Endodermal cell (in vitro differentiated cells): Measurements from ENCODE around the gene ZNF354B. TPM values are rescaled to one million over a fixed set of nuclear protein-coding genes. Genes with fewer than 3 reads are reported as not detected.
A peak's percentile ranks its signal among the peaks of the same experiment; 100 is the strongest.

ENCODE experiments used
- DNase-seq: peaks from one replicate; pipeline ENCODE4 v3.0.0-alpha.2; 2017
- H3K27ac ChIP-seq: 2 replicates; pipeline ENCODE4 v1.5.1; 2013; ENCODE audit warnings: mild to moderate bottlenecking, low read depth, low read length, moderate library complexity
- H3K27me3 ChIP-seq: 2 replicates; pipeline ENCODE4 v1.6.1; 2013; ENCODE audit warnings: mild to moderate bottlenecking, low read length, moderate library complexity; ENCODE audit not compliant: insufficient read depth, control insufficient read depth, poor library complexity, severe bottlenecking
- H3K36me3 ChIP-seq: 2 replicates; pipeline ENCODE4 v1.7.0; 2013; ENCODE audit warnings: mild to moderate bottlenecking, low read length, moderate library complexity; ENCODE audit not compliant: control insufficient read depth, insufficient read depth
- H3K4me1 ChIP-seq: one replicate; pipeline ENCODE4 v1.7.0; 2013; ENCODE audit warnings: low read length; ENCODE audit not compliant: control insufficient read depth, insufficient read depth
- H3K4me3 ChIP-seq: 2 replicates; pipeline ENCODE4 v1.5.1; 2013; ENCODE audit warnings: mild to moderate bottlenecking, low read length, moderate library complexity
- H3K9ac ChIP-seq: 2 replicates; pipeline ENCODE4 v1.6.1; 2013; ENCODE audit warnings: mild to moderate bottlenecking, low read length, moderate library complexity; ENCODE audit not compliant: poor library complexity, severe bottlenecking; ENCODE audit errors: extremely low read depth
- H3K9me3 ChIP-seq: 2 replicates; pipeline ENCODE4 v1.6.1; 2013; ENCODE audit warnings: mild to moderate bottlenecking, low read length, moderate library complexity; ENCODE audit not compliant: control insufficient read depth
- H3K27ac Mint-ChIP-seq: 2 replicates; pipeline ENCODE4 v1.8.0; 2020; ENCODE audit warnings: mixed read lengths
- H3K27me3 Mint-ChIP-seq: 2 replicates; pipeline ENCODE4 v1.8.0; 2021; ENCODE audit warnings: mild to moderate bottlenecking, mixed read lengths; ENCODE audit not compliant: insufficient read depth
- H3K36me3 Mint-ChIP-seq: 2 replicates; pipeline ENCODE4 v1.8.0; 2020; ENCODE audit warnings: low read depth, mixed read lengths
- H3K4me1 Mint-ChIP-seq: 2 replicates; pipeline ENCODE4 v1.8.0; 2020; ENCODE audit warnings: mixed read lengths
- H3K4me3 Mint-ChIP-seq: 2 replicates; pipeline ENCODE4 v1.8.0; 2020; ENCODE audit warnings: mild to moderate bottlenecking, moderate library complexity, mixed read lengths
- H3K9me3 Mint-ChIP-seq: 2 replicates; pipeline ENCODE4 v1.8.0; 2020; ENCODE audit warnings: mild to moderate bottlenecking, mixed read lengths
- WGBS, 2 experiments: methylation state at CpG; one replicate each; pipeline versions ENCODE4 v1.1.5 to v1.1.7; 2013; ENCODE audit warnings: missing lambda C conversion rate in 2 of 2, mixed read lengths in 1 of 2; ENCODE audit not compliant: insufficient coverage in 1 of 2, insufficient read length in 1 of 2; 5-methylcytosine and 5-hydroxymethylcytosine counted together
- long read RNA-seq, 4 experiments: library from polyadenylated mRNA in 2 of 4; library from RNA in 1 of 4; library from capped mRNA in 1 of 4; stranded (forward) in 3 of 4; unstranded in 1 of 4; transcript quantifications; one replicate each; pipeline ENCODE4 v2.0.0, GENCODE V29; 2020 to 2021; ENCODE audit warnings: inconsistent platforms in 1 of 4
- polyA plus RNA-seq, 2 experiments: library from polyadenylated mRNA; stranded (reverse); fragments of 50-300 nt; gene quantifications; one replicate each; pipeline ENCODE4 v1.2.3, GENCODE V29; 2013
- total RNA-seq, 2 donors: library from RNA; stranded (reverse); fragmentation: NEBNext Ultra II Directional in 1 of 2; extraction: Animal tissue kit (Norgen Biotek cat#: 25700) in 1 of 2; gene quantifications; 2 replicates in 1 of 2; 3 replicates in 1 of 2; pipeline ENCODE4 v1.2.1, GENCODE V29; 2021
- TF ChIP-seq, protein P1 (sequence below): fragments of 200-600 bp; sonication (generic); conservative IDR thresholded peaks from 2 replicates; pipeline ENCODE4 v1.5.0; 2021; ENCODE audit warnings: antibody characterized with exemption, mild to moderate bottlenecking

ZNF354B gene
- 10 to 100 TPM; 24.3 to 26.0 TPM for total RNA-seq
- polyA plus RNA-seq (2013, experiment 1 of 2) = 16.9 TPM
- 17.2 TPM for polyA plus RNA-seq (2013, experiment 2 of 2)
- long read RNA-seq, experiment 1, partial matches to known transcripts = 0 of 5 reads
- long read RNA-seq, experiment 1, other reads (novel, unspliced or antisense) = 2 of 5 reads
- long read RNA-seq, experiment 2, transcript ZNF354B-201 (5 exons, 2,802 nt) = major isoform, 8 of 30 reads
- long read RNA-seq, experiment 2, transcript ZNF354B-202 (4 exons, 763 nt) = major isoform, 8 of 30 reads
- long read RNA-seq, experiment 2, partial matches to known transcripts = 5 of 30 reads
- long read RNA-seq, experiment 2, other reads (novel, unspliced or antisense) = 8 of 30 reads
- long read RNA-seq, experiment 3, transcript ZNF354B-201 (5 exons, 2,802 nt) = major isoform, 10 of 17 reads
- long read RNA-seq, experiment 3, partial matches to known transcripts = 0 of 17 reads
- long read RNA-seq, experiment 3, other reads (novel, unspliced or antisense) = 7 of 17 reads
- long read RNA-seq, experiment 4, partial matches to known transcripts = 0 of 4 reads
- long read RNA-seq, experiment 4, other reads (novel, unspliced or antisense) = 4 of 4 reads

DNA sequence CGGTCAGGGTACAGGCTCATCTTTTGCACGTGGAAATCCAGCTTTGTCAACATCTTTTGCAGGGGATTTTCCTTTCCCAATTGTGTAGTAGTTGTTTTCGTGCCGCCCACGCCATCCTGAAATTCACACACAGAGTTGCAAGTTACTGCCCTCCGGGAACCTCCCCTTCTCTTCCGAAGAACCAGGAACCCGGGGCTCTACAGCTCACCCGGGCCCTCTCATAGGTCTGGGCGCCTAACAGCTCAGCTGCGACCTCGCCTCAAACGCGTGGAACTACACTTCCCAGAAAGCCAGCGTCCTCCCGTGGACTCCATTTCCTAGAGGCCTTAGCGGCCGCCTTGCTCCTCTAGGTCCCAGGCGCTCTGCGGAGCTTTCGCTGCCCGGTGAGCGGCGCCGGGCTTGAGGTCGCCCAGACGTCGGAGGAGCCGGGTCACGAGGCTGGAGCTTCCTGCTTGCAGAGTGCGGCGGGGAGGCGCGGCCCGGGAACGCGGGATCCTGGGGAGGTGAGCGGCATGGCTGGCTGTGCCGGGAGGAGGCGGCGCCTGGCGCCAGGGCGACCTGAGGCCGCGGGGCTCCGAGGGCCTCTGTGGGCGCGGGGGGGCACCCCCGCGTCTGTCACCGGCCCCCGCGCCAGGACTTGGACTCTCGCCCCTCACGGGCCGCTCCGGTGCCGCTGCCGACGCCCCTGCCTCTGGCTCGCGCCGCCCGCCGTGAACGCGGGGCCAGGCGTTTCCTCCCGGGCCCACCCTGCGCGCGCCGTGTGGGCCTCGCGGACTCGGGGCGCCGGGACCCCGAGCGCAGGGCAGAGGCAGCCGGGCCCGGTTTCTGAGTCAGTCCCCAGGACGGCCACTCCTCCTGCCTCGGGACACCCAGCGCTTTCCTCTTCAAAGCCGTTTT lies at the start of gene ZNF354B:
ZNF354B (plus strand) TSS at position 329 of the 897 bp plus-strand sequence. CDS start 1,095 bp downstream, outside the sequence.
- WGBS, 2 experiments = 2 to 7% methylated on average over 12 to 85 of the region's 86 CpGs
- Histone ChIP-seq H3K4me3 (peak within 1 kb of the TSS; percentile 79), H3K9ac (peak within 1 kb of the TSS; percentile 75), H3K9me3 (peaks cover 17% of the 10 kb centered on the region), H3K27ac (peak within 1 kb of the TSS; percentile 47), H3K36me3 (peaks cover 32% of the 10 kb centered on the region), H3K27me3 (no peaks in the 10 kb centered on the region), H3K4me1 (no peaks in the 10 kb centered on the region)
- Mint-ChIP-seq H3K4me3 (peak within 1 kb of the TSS; percentile 63), H3K9me3 (no peaks in the 10 kb centered on the region), H3K4me1 (peaks cover 14% of the 10 kb centered on the region), H3K27me3 (no peaks in the 10 kb centered on the region), H3K36me3 (peaks cover 23% of the 10 kb centered on the region), H3K27ac (peak within 1 kb of the TSS; percentile 55)
- TF ChIP-seq, protein P1, sequence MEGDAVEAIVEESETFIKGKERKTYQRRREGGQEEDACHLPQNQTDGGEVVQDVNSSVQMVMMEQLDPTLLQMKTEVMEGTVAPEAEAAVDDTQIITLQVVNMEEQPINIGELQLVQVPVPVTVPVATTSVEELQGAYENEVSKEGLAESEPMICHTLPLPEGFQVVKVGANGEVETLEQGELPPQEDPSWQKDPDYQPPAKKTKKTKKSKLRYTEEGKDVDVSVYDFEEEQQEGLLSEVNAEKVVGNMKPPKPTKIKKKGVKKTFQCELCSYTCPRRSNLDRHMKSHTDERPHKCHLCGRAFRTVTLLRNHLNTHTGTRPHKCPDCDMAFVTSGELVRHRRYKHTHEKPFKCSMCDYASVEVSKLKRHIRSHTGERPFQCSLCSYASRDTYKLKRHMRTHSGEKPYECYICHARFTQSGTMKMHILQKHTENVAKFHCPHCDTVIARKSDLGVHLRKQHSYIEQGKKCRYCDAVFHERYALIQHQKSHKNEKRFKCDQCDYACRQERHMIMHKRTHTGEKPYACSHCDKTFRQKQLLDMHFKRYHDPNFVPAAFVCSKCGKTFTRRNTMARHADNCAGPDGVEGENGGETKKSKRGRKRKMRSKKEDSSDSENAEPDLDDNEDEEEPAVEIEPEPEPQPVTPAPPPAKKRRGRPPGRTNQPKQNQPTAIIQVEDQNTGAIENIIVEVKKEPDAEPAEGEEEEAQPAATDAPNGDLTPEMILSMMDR = no peak
- peak; percentile 96 for DNase-seq

DNA sequence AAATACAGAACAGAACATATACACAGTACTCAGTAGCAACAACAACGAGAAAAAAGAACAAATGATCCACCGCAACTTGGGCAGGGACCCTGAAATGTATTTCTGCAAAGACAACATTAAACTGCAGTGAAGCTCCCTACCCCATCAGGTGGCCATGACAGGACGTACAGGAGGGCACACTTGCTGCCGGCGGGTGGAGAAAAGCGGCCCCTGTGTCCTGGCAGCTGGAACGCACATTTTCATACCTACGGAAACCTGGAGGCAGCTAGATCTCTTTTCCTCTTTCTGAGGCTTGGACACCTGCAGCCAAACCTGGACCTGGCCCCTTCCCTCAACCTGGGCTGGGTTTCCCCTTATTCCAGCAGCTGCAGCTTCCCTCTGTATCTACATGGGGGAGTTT lies 42.2 kb upstream of the ZNF354B start:
- no peaks in the 10 kb centered on the region for H3K36me3 ChIP-seq
- 89 to 100% methylated on average over 5 to 8 of the region's 8 CpGs for WGBS, 2 experiments
- no peaks in the 10 kb centered on the region for H3K36me3 Mint-ChIP-seq
- no peak for DNase-seq
- H3K9me3 ChIP-seq = peaks cover 14% of the 10 kb centered on the region
- H3K9ac ChIP-seq = no peak overlapping the region
- no peak overlapping the region for H3K27ac ChIP-seq
- TF ChIP-seq, protein P1 = no peak
- no peak overlapping the region for H3K27ac Mint-ChIP-seq
- H3K27me3 ChIP-seq = no peaks in the 10 kb centered on the region
- no peaks in the 10 kb centered on the region for H3K4me1 ChIP-seq
- H3K4me1 Mint-ChIP-seq = no peaks in the 10 kb centered on the region
- H3K9me3 Mint-ChIP-seq = no peaks in the 10 kb centered on the region
- peaks cover 3% of the 10 kb centered on the region for H3K27me3 Mint-ChIP-seq
- H3K4me3 ChIP-seq = no peak overlapping the region
- no peak overlapping the region for H3K4me3 Mint-ChIP-seq

DNA sequence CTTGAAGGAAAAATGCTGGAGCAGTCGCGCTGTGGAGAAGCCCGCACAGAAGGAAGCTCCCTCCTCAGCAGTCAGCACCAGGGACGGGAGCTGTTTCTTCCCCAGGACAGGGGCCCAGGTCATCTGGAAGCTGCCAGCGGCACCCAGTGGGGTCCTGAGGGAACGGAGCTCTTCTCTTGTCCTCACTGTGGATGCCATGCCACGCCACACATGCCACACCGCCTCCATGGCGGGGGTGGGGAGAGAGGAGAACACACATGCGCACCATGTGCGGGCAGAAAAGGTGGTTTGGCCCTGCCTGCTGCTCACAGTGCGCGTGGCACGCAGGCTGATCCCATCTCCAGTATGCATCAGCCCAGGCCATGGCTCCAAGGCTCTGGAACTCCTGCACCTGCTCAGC lies 41.7 kb upstream of the ZNF354B start:
- Mint-ChIP-seq H3K36me3 (no peaks in the 10 kb centered on the region), H3K4me3 (no peak overlapping the region), H3K27me3 (peaks cover 3% of the 10 kb centered on the region), H3K9me3 (no peaks in the 10 kb centered on the region), H3K4me1 (no peaks in the 10 kb centered on the region), H3K27ac (no peak overlapping the region)
- no peak overlapping the region for H3K4me3 ChIP-seq
- no peak for DNase-seq
- H3K27ac ChIP-seq = no peak overlapping the region
- TF ChIP-seq, protein P1 = peak; percentile 45
- H3K4me1 ChIP-seq = no peaks in the 10 kb centered on the region
- 86 to 92% methylated on average over 14 of the region's 14 CpGs for WGBS, 2 experiments
- H3K27me3 ChIP-seq = no peaks in the 10 kb centered on the region
- H3K36me3 ChIP-seq = no peaks in the 10 kb centered on the region
- peaks cover 13% of the 10 kb centered on the region for H3K9me3 ChIP-seq
- no peak overlapping the region for H3K9ac ChIP-seq
